Natural killer cell (primary cell): ENCODE measurements around the gene CUX1. TPM values are rescaled to one million over a fixed set of nuclear protein-coding genes. Genes with fewer than 3 reads are reported as not detected.

Experiments used
- ATAC-seq, 3 donors: fragments of 150-1000 bp in 2 of 3; fragments of 200-7000 bp in 1 of 3; cut with Tn5 transposase; 1 replicate in 1 of 3; 2 replicates in 2 of 3; pipeline ENCODE4 v1.10.0; 2021; ENCODE audit warnings: mild to moderate bottlenecking in 2 of 3, moderate library complexity in 2 of 3
- DNase-seq, 2 donors: peaks; one replicate each; pipeline versions ENCODE4 v3.0.0 to v3.0.0-alpha.2; 2013 to 2021; ENCODE audit warnings: mixed read lengths in 1 of 2
- H3K27ac ChIP-seq: one replicate; pipeline ENCODE4 v1.5.1; 2013; ENCODE audit warnings: mild to moderate bottlenecking, low read length
- H3K27me3 ChIP-seq: one replicate; pipeline ENCODE4 v1.6.1; 2013; ENCODE audit warnings: low read length; ENCODE audit not compliant: control insufficient read depth, insufficient read depth
- H3K36me3 ChIP-seq: one replicate; pipeline ENCODE4 v1.6.1; 2013; ENCODE audit warnings: low read length; ENCODE audit not compliant: control insufficient read depth, insufficient read depth
- H3K4me1 ChIP-seq: one replicate; pipeline ENCODE4 v1.6.1; 2013; ENCODE audit warnings: low read length; ENCODE audit not compliant: control insufficient read depth, insufficient read depth
- H3K4me3 ChIP-seq: one replicate; pipeline ENCODE4 v1.5.1; 2013; ENCODE audit warnings: low read length
- H3K9me3 ChIP-seq: one replicate; pipeline ENCODE4 v1.6.1; 2013; ENCODE audit warnings: low read length; ENCODE audit not compliant: control insufficient read depth, insufficient read depth
- H3K27ac Mint-ChIP-seq, 2 donors: one replicate each; pipeline ENCODE4 v1.8.0; 2022; ENCODE audit warnings: mild to moderate bottlenecking in 2 of 2, mixed read lengths in 2 of 2, moderate library complexity in 1 of 2
- H3K27me3 Mint-ChIP-seq, 2 donors: one replicate each; pipeline ENCODE4 v1.8.0; 2022; ENCODE audit warnings: low read depth in 2 of 2, mixed read lengths in 2 of 2
- H3K36me3 Mint-ChIP-seq: one replicate; pipeline ENCODE4 v1.8.0; 2022; ENCODE audit warnings: mixed read lengths
- H3K4me1 Mint-ChIP-seq, 2 donors: one replicate each; pipeline ENCODE4 v1.8.0; 2022; ENCODE audit warnings: mixed read lengths in 2 of 2
- H3K4me3 Mint-ChIP-seq: one replicate; pipeline ENCODE4 v1.8.0; 2022; ENCODE audit warnings: mild to moderate bottlenecking, moderate library complexity, mixed read lengths
- H3K9me3 Mint-ChIP-seq, 2 donors: one replicate each; pipeline ENCODE4 v1.8.0; 2022; ENCODE audit warnings: mixed read lengths in 2 of 2
- WGBS: methylation state at CpG from one replicate; pipeline ENCODE4 v1.1.7; 2013; ENCODE audit warnings: missing lambda C conversion rate; ENCODE audit not compliant: insufficient coverage; 5-methylcytosine and 5-hydroxymethylcytosine counted together
- intact Hi-C: fragments of 100-400 bp; cut with micrococcal nuclease; formaldehyde crosslinking; loops from one replicate; pipeline ENCODE4 v1.14.2; 2022
- total RNA-seq, 4 donors: library from RNA; stranded (reverse); fragments of 120-200 nt in 1 of 4; gene quantifications; one replicate each; pipeline versions ENCODE4 v1.2.3 to v1.2.4, GENCODE V29; 2013 to 2022
- TF ChIP-seq, protein P1 (sequence below): fragments of 200-600 bp; IDR thresholded peaks from one replicate; pipeline ENCODE4 v1.8.0; 2022; ENCODE audit warnings: antibody characterized with exemption

Gene CUX1
- total RNA-seq, 3 donors from 2014 or later (not counting 1 experiment from before 2014, with no cell fraction given) = 59.8 to 77.4 (median 73.6) TPM

DNA sequence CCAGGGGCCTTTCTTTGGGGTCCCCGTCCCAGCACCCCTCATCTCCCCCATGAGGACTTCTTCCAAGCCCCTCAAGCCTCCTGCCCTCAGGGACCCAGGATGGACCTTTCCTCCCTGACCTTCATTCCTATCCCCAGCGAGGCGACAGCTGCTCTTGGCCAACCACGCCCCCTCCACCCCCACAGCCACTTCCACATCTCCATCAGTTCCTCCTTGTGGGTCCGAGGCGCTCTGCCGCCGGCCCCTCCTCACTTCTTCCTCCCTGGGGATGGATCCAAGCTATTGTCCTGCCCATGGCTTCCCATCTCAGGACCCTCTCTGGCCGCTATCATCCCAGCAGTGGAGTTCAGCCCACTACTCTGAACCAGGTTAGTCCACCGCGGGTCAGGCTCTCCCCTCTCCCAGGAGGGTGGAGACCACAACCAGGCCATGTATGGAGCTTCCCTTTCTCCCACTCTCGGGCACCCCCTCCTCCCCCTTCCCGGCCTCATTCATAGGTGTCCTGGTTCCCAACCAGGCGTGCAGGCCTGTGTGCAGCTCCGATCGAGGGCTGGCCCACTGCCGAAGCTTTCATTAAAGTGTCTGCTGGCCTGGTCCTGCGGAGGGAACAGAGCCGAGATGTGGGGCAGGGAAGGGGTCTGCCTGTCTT, 467.6 kb downstream of the CUX1 start:
- peaks cover 0 to 14% of the 10 kb centered on the region in 2 donors for H3K4me1 Mint-ChIP-seq
- H3K36me3 Mint-ChIP-seq = no peaks in the 10 kb centered on the region
- Histone ChIP-seq H3K36me3 (no peaks in the 10 kb centered on the region), H3K27ac (no peak overlapping the region), H3K9me3 (no peaks in the 10 kb centered on the region), H3K27me3 (no peaks in the 10 kb centered on the region), H3K4me3 (no peak overlapping the region), H3K4me1 (peaks cover 54% of the 10 kb centered on the region)
- 26% methylated on average over 19 of the region's 19 CpGs for WGBS
- H3K4me3 Mint-ChIP-seq = peak overlapping the region; percentile 84
- no peak for ATAC-seq
- intact Hi-C loops = no loop called here
- H3K27ac Mint-ChIP-seq = peak overlapping the region in 1 of 2 donors; percentile 79
- peaks cover 0 to 4% of the 10 kb centered on the region in 2 donors for H3K27me3 Mint-ChIP-seq
- H3K9me3 Mint-ChIP-seq = no peaks in the 10 kb centered on the region
- DNase-seq = no peak
- TF ChIP-seq, protein P1, sequence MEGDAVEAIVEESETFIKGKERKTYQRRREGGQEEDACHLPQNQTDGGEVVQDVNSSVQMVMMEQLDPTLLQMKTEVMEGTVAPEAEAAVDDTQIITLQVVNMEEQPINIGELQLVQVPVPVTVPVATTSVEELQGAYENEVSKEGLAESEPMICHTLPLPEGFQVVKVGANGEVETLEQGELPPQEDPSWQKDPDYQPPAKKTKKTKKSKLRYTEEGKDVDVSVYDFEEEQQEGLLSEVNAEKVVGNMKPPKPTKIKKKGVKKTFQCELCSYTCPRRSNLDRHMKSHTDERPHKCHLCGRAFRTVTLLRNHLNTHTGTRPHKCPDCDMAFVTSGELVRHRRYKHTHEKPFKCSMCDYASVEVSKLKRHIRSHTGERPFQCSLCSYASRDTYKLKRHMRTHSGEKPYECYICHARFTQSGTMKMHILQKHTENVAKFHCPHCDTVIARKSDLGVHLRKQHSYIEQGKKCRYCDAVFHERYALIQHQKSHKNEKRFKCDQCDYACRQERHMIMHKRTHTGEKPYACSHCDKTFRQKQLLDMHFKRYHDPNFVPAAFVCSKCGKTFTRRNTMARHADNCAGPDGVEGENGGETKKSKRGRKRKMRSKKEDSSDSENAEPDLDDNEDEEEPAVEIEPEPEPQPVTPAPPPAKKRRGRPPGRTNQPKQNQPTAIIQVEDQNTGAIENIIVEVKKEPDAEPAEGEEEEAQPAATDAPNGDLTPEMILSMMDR = no peak

DNA sequence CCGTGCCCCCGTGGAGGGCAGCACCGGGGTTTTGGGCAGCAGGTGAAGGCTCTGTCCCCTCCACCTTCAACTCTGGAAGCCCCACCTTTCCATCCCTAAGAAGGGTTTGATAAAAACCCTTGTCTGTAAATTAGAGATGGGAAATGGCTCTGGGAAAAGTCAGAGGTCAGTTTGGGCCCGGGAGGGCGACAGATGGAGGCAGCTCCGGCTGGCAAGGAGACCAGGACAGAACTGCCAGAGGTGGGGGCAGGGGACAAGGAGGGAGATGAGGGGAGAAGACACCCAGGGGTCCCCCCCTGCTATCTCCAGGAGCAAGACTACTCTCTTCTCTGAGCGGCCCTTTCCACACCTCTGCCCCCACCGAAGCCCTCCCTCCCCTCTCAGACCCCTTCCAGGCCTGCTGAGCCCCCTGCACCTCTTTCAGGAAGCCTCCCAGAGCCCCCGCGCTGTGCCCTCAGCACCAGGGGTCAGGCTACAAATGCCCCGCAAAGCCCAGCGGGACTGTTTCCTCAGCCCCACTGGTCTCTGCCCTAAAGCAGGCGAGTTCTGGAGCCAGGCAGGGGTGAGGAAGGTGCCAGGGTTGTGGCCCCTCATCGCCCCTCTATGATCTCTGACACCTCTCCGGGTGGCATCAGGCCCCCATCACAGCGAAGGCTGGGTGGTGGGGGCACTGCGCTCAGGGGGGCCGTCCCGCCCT, 468.3 kb downstream of the CUX1 start:
- TF ChIP-seq, protein P1 = no peak
- peaks cover 0 to 7% of the 10 kb centered on the region in 2 donors for H3K27me3 Mint-ChIP-seq
- H3K9me3 Mint-ChIP-seq = no peaks in the 10 kb centered on the region
- Histone ChIP-seq H3K4me3 (peak overlapping the region; percentile 39), H3K27ac (peak overlapping the region; percentile 29), H3K36me3 (no peaks in the 10 kb centered on the region), H3K4me1 (peaks cover 55% of the 10 kb centered on the region), H3K9me3 (no peaks in the 10 kb centered on the region), H3K27me3 (no peaks in the 10 kb centered on the region)
- 8% methylated on average over 19 of the region's 19 CpGs for WGBS
- ATAC-seq = no peak
- no peak for DNase-seq
- H3K4me1 Mint-ChIP-seq = peaks cover 0 to 14% of the 10 kb centered on the region in 2 donors
- peak overlapping the region; percentile 84 for H3K4me3 Mint-ChIP-seq
- intact Hi-C loops = no loop called here
- no peaks in the 10 kb centered on the region for H3K36me3 Mint-ChIP-seq
- peak overlapping the region in 1 of 2 donors; percentile 79 for H3K27ac Mint-ChIP-seq

DNA sequence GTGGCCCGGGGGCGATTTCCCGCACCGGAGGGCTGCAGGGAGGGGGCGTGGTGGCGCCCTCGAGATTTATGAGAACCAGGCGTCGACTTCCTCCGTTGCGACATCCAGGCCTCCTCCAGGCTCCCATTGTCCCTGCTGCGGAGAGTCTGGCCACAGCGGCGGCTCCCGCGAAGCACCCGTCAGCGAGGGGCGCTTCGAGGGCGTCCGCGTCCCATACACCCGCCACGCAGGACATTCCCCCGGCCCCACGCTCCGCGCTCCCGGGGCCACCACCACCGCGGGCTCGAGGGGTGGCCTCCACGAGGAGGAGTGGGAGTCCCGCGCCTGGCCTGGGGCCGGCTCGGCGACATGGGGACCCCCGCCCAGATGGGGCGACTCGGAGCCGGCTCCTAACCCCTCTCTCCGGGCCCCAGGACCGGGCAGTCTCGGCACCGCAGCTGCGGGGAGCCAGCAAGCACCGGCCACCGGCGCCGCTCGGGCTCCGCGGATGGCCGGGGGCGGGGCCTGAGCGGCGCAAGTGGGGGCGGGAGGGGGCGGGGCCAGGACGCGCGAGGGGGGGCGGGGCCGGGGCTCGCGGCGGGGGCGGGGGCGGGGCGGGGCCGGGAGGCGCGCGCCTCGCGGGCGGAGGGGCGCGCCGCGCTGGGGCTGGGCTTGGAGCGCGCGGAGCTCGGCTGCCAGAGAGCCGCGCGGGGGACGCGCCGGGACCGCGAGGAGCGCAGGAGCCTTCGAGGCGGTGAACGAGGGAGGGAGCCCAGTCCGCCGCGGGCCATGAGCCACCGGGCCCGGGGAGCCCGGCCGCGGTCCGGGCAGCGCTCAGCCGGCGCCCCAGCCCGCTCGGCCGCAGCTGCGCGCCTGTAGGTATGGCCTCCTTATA, 469.0 kb downstream of the CUX1 start, which contains the start of gene SH2B2:
SH2B2 (plus strand) TSS at position 632 of the 874 bp plus-strand sequence. CDS start 13,683 bp downstream, outside the sequence.
- Mint-ChIP-seq H3K36me3 (no peaks in the 10 kb centered on the region), H3K4me1 (peaks cover 0 to 14% of the 10 kb centered on the region in 2 donors), H3K9me3 (no peaks in the 10 kb centered on the region), H3K27ac (peak within 1 kb of the TSS in 1 of 2 donors; percentile 79), H3K27me3 (peaks cover 0 to 9% of the 10 kb centered on the region in 2 donors), H3K4me3 (peak within 1 kb of the TSS; percentile 84)
- ATAC-seq (peak; percentile 71 to 77 (median 73)), DNase-seq (peak; percentile 51 to 76)
- Histone ChIP-seq H3K27me3 (no peaks in the 10 kb centered on the region), H3K36me3 (no peaks in the 10 kb centered on the region), H3K4me1 (peaks cover 62% of the 10 kb centered on the region), H3K9me3 (no peaks in the 10 kb centered on the region), H3K4me3 (peak within 1 kb of the TSS; percentile 53), H3K27ac (peak within 1 kb of the TSS; percentile 29)
- TF ChIP-seq, protein P1 = no peak
- intact Hi-C loops = no loop called here
- under 1% methylated on average over 109 of the region's 116 CpGs for WGBS
